Pancreas (tissue), 10 donors: Measurements from ENCODE around the gene DDX39A. TPM values are rescaled to one million over a fixed set of nuclear protein-coding genes. Genes with fewer than 3 reads are reported as not detected.
A peak's percentile ranks its signal among the peaks of the same experiment; 100 is the strongest.

Experiments used
- ATAC-seq, 4 donors: fragments of 200-7000 bp; cut with Tn5 transposase; one replicate each; pipeline versions ENCODE4 v1.8.0 to v1.9.1; 2020; ENCODE audit warnings: mild to moderate bottlenecking in 4 of 4, moderate library complexity in 4 of 4
- DNase-seq, 6 donors: peaks; one replicate each; pipeline ENCODE4 v3.0.0-alpha.2; 2020
- FAIRE-seq: peaks from 2 replicates; lab custom pipeline; 2012; peaks lifted over from hg19 to GRCh38; lab: Jason Lieb, UNC
- H3K27ac ChIP-seq, 4 donors: fragments of 200-600 bp; sonication (generic); 1 replicate in 3 of 4; 2 replicates in 1 of 4; pipeline versions ENCODE4 v1.5.0 to v1.8.0; 2020
- H3K27me3 ChIP-seq, 4 donors: fragments of 200-600 bp; one replicate each; pipeline ENCODE4 v1.8.0; 2021
- H3K36me3 ChIP-seq, 3 donors: fragments of 200-600 bp; sonication (generic) in 1 of 3; one replicate each; pipeline versions ENCODE4 v1.5.0 to v1.8.0; 2020 to 2021
- H3K4me1 ChIP-seq, 3 donors: fragments of 200-600 bp; one replicate each; pipeline ENCODE4 v1.8.0; 2021
- H3K4me3 ChIP-seq, 4 donors: fragments of 200-600 bp; sonication (generic) in 2 of 4; one replicate each; pipeline versions ENCODE4 v1.5.0 to v1.8.0; 2020 to 2021
- H3K9me3 ChIP-seq, 4 donors: fragments of 200-600 bp; one replicate each; pipeline ENCODE4 v1.8.0; 2021
- CTCF ChIP-seq, 4 donors: fragments of 200-600 bp; sonication (generic) in 3 of 4; IDR thresholded peaks; one replicate each; pipeline versions ENCODE4 v1.5.0 to v1.8.0; 2021; ENCODE audit warnings: antibody characterized with exemption in 4 of 4
- WGBS, 2 donors: extraction: QIAGEN DNeasy Blood & Tissue Kit; methylation state at CpG; one replicate each; pipeline ENCODE4 v1.1.7; 2013; 5-methylcytosine and 5-hydroxymethylcytosine counted together
- intact Hi-C, 3 donors: fragments of 100-400 bp; cut with DNase I; formaldehyde crosslinking; loops; one replicate each; pipeline versions ENCODE4 v1.11.1 to v1.14.2; 2022
- polyA plus RNA-seq, 2 donors: library from polyadenylated mRNA; stranded (reverse); fragments of 200-250 nt; gene quantifications; one replicate each; pipeline ENCODE4 v1.2.3, GENCODE V29; 2013
- total RNA-seq, 6 donors: library from RNA; stranded (reverse); fragmentation: NEBNext Ultra II Directional in 4 of 6; extraction: Animal tissue kit (Norgen Biotek cat#: 25700) in 4 of 6; gene quantifications; one replicate each; pipeline versions ENCODE4 v1.2.1 to v1.2.4, GENCODE V29; 2021 to 2023
- donor health status: healthy with polysubstance abuse.
- donor health status: DM: no; HTN: no; CAD: no; lungs with moderate emphysema.
- donor health status: DM: no; HTN: no; CAD: no.
- donor health status: control.
- donor health status: control.
- donor health status: Bipolar disorder and iron deficiency.
- donor health status: DM: yes; HTN: yes; CAD: no.
- donor health status: DM: no; HTN: no; CAD: no.
- donor health status: DM: no; HTN: no; CAD: no.
- donor health status: DM: yes; HTN: yes; CAD: no.

DDX39A gene
- total and polyA plus RNA-seq, 8 donors, result 9.3 to 86.6 (median 19.6) TPM

- H3K4me3 ChIP-seq, result no peak overlapping the region
- DNase-seq (no peak), FAIRE-seq (no peak), ATAC-seq (no peak)
- peaks cover 0 to 8% (median 0%) of the 10 kb centered on the region in 3 donors for H3K4me1 ChIP-seq
- intact Hi-C loops, result no loop called here
- no peaks in the 10 kb centered on the region for H3K27me3 ChIP-seq
- no peak overlapping the region for H3K27ac ChIP-seq
- H3K9me3 ChIP-seq, result no peaks in the 10 kb centered on the region
- H3K36me3 ChIP-seq, result no peaks in the 10 kb centered on the region
- WGBS, 2 donors, result 69 to 74% methylated on average over 9 of the region's 9 CpGs
- no peak for TF ChIP-seq CTCF (IDR thresholded peaks at IDR 0.05)
Observed at GRCh38 chr19:14379294-14380065, 39.7 kb downstream of the DDX39A start.

GRCh38 chr19:14378890-14379289, 40.3 kb downstream of the DDX39A start:
- no peaks in the 10 kb centered on the region for H3K9me3 ChIP-seq
- H3K4me1 ChIP-seq, result peaks cover 0 to 8% (median 0%) of the 10 kb centered on the region in 3 donors
- FAIRE-seq (no peak), ATAC-seq (no peak), DNase-seq (no peak)
- no peak overlapping the region for H3K4me3 ChIP-seq
- no peak for TF ChIP-seq CTCF (IDR thresholded peaks at IDR 0.05)
- H3K27ac ChIP-seq, result no peak overlapping the region
- H3K27me3 ChIP-seq, result no peaks in the 10 kb centered on the region
- no peaks in the 10 kb centered on the region for H3K36me3 ChIP-seq
- 72 to 75% methylated on average over 4 of the region's 4 CpGs for WGBS, 2 donors
- intact Hi-C loops, result no loop called here

GRCh38 chr19:14377883-14378328, 41.2 kb downstream of the DDX39A start:
- 69 to 73% methylated on average over 13 of the region's 13 CpGs for WGBS, 2 donors
- no peaks in the 10 kb centered on the region for H3K27me3 ChIP-seq
- TF ChIP-seq CTCF (IDR thresholded peaks at IDR 0.05), result no peak
- no peaks in the 10 kb centered on the region for H3K36me3 ChIP-seq
- ATAC-seq, result no peak
- intact Hi-C loops, result no loop called here
- DNase-seq, result no peak
- no peak overlapping the region for H3K27ac ChIP-seq
- H3K4me3 ChIP-seq, result no peak overlapping the region
- H3K9me3 ChIP-seq, result no peaks in the 10 kb centered on the region
- H3K4me1 ChIP-seq, result peaks cover 0 to 5% (median 0%) of the 10 kb centered on the region in 3 donors
- FAIRE-seq, result no peak

- Histone ChIP-seq H3K4me1 (no peaks in the 10 kb centered on the region), H3K9me3 (no peaks in the 10 kb centered on the region), H3K27ac (peak overlapping the region in 1 of 4 donors; percentile 30), H3K36me3 (no peaks in the 10 kb centered on the region), H3K27me3 (no peaks in the 10 kb centered on the region), H3K4me3 (no peak overlapping the region)
- intact Hi-C loops, result no loop called here
- no peak for TF ChIP-seq CTCF (IDR thresholded peaks at IDR 0.05)
- peak in 1 of 6 donors; percentile 60 for DNase-seq
- WGBS, 2 donors, result 49 to 60% methylated on average over 17 of the region's 17 CpGs
- ATAC-seq, result peak in 3 of 4 donors; percentile 14 to 49 (median 29)
- no peak for FAIRE-seq
Observed at GRCh38 chr19:14375582-14376291, 43.4 kb downstream of the DDX39A start.
